Adipose tissue (tissue), 3 donors: ENCODE results near the gene GTPBP8. TPM values are rescaled to one million over a fixed set of nuclear protein-coding genes. Genes with fewer than 3 reads are reported as not detected.

Source experiments
- H3K27ac ChIP-seq: one replicate; pipeline ENCODE4 v1.5.1; 2013; ENCODE audit warnings: low read depth, low read length
- WGBS, 3 donors: extraction: QIAGEN DNeasy Blood & Tissue Kit; methylation state at CpG; one replicate each; pipeline ENCODE4 v1.1.7; 2013; 5-methylcytosine and 5-hydroxymethylcytosine counted together
- polyA plus RNA-seq, 3 donors: library from polyadenylated mRNA; stranded (reverse); fragments of 200-250 nt; gene quantifications; one replicate each; pipeline ENCODE4 v1.2.3, GENCODE V29; 2013
- donor health status: healthy with polysubstance abuse.
- donor health status: Bipolar disorder and iron deficiency.
- donor health status: healthy.

Gene GTPBP8
- polyA plus RNA-seq, 3 donors = 8.9 to 13.1 (median 12.3) TPM

DNA sequence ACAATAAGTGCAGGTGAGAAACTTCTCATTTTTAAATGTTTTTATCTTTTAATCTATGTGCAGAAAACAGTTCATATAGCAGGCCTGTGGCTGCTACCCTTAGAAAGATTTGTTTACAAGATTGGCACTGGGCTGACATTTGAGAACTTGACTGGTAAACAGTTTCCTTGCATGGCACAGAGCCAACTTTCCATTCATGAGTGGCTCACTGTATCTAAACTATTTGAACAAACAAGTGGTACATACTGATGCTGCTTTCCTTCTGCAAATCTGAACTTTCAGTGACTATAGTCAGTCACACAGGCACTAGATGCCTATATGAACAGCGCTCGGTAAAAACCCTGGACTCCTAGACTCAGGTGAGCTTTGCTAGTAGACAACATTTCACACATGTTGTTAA lies 6.3 kb upstream of the GTPBP8 start:
- 86 to 88% (median 88%) methylated on average over 2 of the region's 2 CpGs for WGBS, 3 donors
- H3K27ac ChIP-seq = no peak overlapping the region

- 90 to 93% (median 91%) methylated on average over 9 of the region's 9 CpGs for WGBS, 3 donors
- H3K27ac ChIP-seq = no peak overlapping the region
Observed at GRCh38 chr3:112987710-112988334, 3.0 kb upstream of the GTPBP8 start.

DNA sequence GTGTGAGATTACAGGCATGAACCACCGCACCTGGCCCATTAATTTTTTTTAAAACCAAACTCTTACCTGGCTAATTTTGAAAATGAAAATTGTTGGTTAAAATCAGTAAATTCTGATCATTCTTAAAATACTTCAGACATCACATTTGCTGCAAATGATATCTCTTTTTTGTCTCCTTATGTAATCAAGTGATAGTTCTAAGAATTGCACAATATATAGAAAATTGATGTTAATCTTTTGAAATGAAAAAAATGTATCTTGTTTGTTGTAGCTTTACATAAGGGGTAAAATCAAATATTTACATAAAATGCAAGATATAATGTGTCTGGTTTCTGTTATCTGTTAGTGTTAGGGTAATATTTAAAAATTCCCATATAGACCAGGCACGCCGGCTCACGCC lies 5.0 kb downstream of the GTPBP8 start:
- no peak overlapping the region for H3K27ac ChIP-seq
- WGBS, 3 donors = 62 to 97% (median 95%) methylated on average over 4 of the region's 4 CpGs

DNA sequence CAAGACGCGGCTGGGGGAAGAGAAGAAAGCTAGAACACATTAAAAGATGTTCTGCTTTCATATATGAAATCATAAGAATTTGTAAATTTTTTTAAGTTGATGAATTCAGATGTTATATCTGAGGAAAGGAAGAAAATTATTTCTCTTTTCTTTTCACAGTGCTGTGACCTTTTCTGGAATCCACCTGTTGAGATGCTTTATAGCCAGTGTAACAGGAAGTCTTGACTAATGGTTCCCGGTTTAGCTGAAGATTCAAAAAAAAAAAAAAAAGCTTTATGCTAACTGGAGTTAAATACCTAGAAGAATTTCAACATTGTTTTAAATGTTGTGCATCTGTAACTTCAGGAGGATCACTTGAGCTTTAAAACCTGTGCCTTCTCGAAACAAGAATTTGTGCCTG lies 9.9 kb downstream of the GTPBP8 start:
- WGBS, 3 donors = 77 to 86% (median 78%) methylated on average over 4 of the region's 4 CpGs

DNA sequence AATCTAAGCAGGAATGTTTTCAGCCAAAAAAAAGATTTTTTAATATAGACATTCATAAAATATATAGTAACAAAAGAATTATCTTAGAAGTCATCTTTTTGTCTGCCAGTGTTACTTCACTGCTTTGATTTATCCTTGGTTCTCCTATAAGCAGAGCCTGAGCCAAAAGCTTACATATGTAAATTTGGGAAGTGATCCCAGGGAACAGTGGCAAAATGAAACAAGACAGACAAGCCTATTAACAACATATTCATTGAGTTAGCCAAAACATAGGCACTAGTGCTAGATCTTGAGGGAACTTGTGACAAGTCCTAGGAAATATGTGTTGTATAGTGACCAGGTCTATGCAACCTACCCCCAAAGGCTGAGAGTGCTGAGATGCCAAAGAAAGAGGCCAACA lies 11.3 kb downstream of the GTPBP8 start:
- no peak overlapping the region for H3K27ac ChIP-seq

More for the DNA sequence above, 9.9 kb downstream of the GTPBP8 start:
- no peak overlapping the region for H3K27ac ChIP-seq

- H3K27ac ChIP-seq = no peak overlapping the region
Observed at GRCh38 chr3:113002679-113003078, 11.9 kb downstream of the GTPBP8 start.

- H3K27ac ChIP-seq = no peak overlapping the region
- 75 to 78% (median 77%) methylated on average over 7 of the region's 7 CpGs for WGBS, 3 donors
Observed at GRCh38 chr3:113005611-113006010, 14.8 kb downstream of the GTPBP8 start.

- 84 to 87% (median 86%) methylated on average over 4 of the region's 4 CpGs for WGBS, 3 donors
- no peak overlapping the region for H3K27ac ChIP-seq
Observed at GRCh38 chr3:113006359-113007056, 15.7 kb downstream of the GTPBP8 start.

GRCh38 chr3:113008117-113008516 lies 17.3 kb downstream of the GTPBP8 start:
- WGBS, 3 donors = 65 to 83% (median 71%) methylated on average over 3 of the region's 3 CpGs
- no peak overlapping the region for H3K27ac ChIP-seq

- no peak overlapping the region for H3K27ac ChIP-seq
Observed at GRCh38 chr3:113013593-113013992, 22.8 kb downstream of the GTPBP8 start.

- H3K27ac ChIP-seq = no peak overlapping the region
- 2 to 6% (median 4%) methylated on average over 13 of the region's 13 CpGs for WGBS, 3 donors
Observed at GRCh38 chr3:113018536-113019181, 27.9 kb downstream of the GTPBP8 start.

GRCh38 chr3:113019182-113020137 lies 28.7 kb downstream of the GTPBP8 start:
- no peak overlapping the region for H3K27ac ChIP-seq
- 3% methylated on average over 63 of the region's 63 CpGs for WGBS, 3 donors

DNA sequence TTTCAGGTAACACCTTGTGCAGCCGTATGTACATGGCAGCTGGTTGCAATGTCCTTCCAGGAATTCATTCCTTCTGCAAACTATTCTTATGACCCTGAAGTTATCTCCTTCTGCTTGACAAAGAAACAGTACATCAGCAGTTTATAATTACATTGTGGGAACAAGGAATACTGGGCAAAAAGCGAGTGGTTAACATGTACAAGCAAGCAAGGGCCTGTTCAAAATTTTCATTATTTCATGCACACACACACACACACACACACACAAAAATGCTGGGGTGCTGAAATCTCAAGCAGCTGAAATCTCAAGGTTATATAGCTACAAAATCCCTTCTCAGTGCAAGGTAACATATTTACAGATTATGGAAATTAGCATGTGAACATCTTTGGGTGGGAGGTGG lies 30.7 kb downstream of the GTPBP8 start:
- WGBS, 3 donors = 62 to 92% (median 88%) methylated on average over 2 of the region's 2 CpGs

GRCh38 chr3:113034011-113034410 lies 43.2 kb downstream of the GTPBP8 start:
- WGBS, 3 donors = 63 to 87% (median 75%) methylated on average over 2 of the region's 2 CpGs
- no peak overlapping the region for H3K27ac ChIP-seq

More for the DNA sequence above, 30.7 kb downstream of the GTPBP8 start:
- H3K27ac ChIP-seq = no peak overlapping the region

GRCh38 chr3:113035387-113035982 lies 44.7 kb downstream of the GTPBP8 start:
- 56 to 69% (median 60%) methylated on average over 6 of the region's 6 CpGs for WGBS, 3 donors

DNA sequence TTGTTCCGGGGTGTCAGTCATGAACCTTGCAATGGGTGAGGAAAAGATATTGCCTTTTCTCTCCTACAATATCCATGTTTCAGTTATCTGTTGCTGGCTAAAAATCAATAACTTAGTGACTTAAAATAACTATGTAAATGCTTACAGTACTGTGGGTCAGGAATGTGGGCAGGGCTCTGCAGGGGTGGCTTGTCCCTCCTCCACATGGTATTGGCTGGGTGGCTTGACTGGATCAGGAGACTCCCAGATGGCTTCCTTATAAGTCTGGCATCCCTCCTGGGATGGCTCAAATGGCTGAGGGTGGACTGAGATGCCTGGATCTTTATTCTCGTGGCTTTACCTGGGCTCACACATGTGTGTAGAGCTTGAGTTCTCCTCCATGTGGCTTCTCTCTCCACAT lies 47.5 kb downstream of the GTPBP8 start:
- 90 to 98% (median 93%) methylated on average over 2 of the region's 2 CpGs for WGBS, 3 donors

More at GRCh38 chr3:113035387-113035982, 44.7 kb downstream of the GTPBP8 start:
- H3K27ac ChIP-seq = no peak overlapping the region

GRCh38 chr3:113039546-113039945 lies 48.8 kb downstream of the GTPBP8 start:
- H3K27ac ChIP-seq = no peak overlapping the region
- WGBS, 3 donors = 93 to 95% (median 95%) methylated on average over 5 of the region's 5 CpGs

More for the DNA sequence above, 47.5 kb downstream of the GTPBP8 start:
- no peak overlapping the region for H3K27ac ChIP-seq

DNA sequence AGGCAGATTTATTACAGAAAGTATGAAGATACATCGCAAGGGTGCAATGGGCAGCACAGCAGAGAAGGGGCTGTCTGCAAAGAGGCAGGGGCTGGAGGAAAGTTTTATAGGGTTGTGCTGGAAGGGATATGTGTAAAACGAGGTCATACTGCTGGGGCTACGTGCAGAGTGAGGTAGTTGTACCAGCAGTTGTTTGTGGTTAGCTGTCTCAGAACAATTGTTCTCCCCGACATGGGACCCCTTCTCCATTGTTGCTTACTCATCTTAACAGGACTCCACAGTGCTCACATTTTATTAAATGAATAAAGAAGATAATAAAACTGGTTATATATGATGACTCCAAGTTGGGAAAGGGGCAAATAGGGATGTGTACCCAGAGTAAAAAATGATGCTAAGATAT lies 49.4 kb downstream of the GTPBP8 start:
- 66 to 85% (median 73%) methylated on average over 4 of the region's 4 CpGs for WGBS, 3 donors
- H3K27ac ChIP-seq = no peak overlapping the region
